ENCODE measurements around the gene ANKH.

Gene ANKH

DNA sequence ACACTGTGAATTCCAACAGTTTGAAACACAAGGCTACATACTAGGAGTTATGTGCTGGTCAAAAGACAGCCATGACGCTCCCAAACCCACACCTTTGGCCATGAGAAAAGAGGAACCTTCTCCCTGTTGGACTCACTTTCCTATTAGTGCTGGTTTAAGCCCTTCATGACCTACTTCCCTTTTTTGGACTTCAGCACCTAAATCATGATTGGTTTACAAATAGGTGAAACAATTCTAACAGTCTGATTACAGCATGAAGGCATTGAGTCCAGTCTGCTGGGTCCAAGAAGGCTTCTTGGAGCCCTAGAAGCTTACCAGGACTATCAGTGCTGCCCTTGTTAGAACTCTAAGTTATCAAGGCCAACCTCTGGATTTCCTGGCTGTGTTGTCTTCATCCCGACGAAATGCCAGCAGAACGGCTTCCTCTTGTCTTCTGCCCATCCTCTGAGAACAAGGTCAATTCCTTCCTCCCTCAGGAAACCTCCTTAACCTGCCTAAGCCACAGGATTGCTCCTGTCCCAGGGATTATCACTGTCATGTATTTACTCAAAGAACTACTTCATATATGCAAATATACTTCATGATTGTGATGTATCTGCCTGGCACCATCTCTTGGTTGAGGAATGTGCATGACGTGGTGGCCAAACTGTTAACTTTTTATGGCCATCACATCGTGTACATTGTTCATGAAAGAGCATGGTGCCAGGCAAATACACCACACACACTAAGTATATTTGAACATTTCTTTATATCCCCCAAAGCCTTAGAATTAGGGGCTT, 83.6 kb downstream of the ANKH start:
- no peak for DNase-seq

- no peak for DNase-seq
Measured at GRCh38 chr5:14783691-14784090, 87.9 kb downstream of the ANKH start.

DNA sequence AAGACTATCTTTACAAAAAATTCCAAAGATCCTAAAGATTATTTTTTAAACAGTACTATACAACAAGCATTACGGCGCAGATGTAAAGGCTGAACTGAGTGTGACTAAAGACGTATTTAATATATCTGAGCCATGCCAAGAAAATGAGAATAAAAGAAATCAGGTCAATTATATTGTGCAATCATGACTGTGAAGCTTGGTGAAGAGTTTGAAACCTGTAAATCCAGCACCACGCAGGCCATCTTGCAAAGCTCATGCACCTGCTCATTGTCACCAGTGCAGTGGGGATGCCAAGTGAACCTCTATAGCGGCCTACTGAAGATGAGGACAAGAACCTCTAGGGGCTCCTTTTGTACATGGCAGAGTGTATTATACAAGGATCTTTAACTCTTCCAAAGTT, 89.0 kb downstream of the ANKH start:
- no peak for DNase-seq

- DNase-seq = no peak
Measured at GRCh38 chr5:14781106-14781505, 90.5 kb downstream of the ANKH start.

DNA sequence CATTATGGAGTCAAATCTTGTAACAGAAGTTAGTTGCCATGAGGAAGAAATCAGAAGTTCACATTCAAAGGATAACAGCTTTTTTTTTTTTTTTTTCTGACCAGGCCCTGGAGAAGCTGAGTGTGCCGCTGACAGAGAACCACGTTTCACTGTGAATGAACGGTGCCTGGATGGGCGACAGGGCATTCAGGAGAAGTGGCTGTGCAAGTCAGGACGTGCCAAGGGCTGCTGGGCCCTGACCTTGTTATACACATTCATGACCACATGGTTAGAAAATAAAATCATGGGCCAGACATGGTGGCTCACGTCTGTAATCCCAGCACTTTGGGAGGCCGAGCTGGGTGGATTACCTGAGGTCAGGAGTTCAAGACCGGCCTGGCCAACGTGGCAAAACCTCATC, 91.6 kb downstream of the ANKH start:
- no peak for DNase-seq

GRCh38 chr5:14778792-14779070, 92.8 kb downstream of the ANKH start:
- DNase-seq = no peak

DNA sequence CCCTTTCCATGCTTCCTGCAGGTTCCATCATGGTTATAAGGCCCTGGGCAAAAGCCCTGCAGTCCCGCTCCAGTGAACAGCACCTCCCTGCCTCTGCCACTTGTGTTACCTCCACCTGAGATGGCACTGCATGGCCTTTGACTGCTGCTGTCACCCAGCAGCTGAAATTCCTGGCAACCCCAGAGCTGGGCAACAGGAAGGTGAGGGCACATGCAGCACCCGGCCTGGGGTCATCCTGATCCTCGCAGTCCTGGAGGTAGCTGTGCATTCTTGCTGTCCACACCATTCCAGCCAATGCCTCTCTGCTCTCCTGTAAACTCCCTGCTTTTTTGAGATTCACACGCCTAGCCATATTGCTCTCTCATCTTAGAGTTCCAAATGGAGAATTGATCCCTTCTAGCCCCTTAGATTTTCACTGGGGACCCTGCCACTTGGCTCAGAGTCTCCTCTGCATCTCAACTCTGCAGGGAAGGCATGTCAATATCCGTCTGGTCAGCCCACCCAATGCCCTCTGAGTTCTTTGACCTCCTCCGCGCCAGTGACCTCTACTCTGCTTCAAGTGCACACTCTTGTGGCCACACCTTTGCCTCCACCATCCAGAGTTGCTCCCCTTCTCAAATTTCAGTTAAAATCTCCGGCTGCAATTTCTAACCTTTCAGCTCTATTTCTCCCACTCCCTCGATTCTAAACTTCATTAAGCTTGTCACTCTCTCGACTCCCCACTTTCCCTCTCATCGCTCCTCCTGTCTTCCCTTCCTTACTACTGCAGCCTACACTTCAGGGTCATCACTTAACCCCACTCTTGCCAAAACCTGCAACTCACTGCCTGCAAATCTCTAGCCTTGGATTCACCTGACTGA, 93.4 kb downstream of the ANKH start:
- no peak for DNase-seq

DNA sequence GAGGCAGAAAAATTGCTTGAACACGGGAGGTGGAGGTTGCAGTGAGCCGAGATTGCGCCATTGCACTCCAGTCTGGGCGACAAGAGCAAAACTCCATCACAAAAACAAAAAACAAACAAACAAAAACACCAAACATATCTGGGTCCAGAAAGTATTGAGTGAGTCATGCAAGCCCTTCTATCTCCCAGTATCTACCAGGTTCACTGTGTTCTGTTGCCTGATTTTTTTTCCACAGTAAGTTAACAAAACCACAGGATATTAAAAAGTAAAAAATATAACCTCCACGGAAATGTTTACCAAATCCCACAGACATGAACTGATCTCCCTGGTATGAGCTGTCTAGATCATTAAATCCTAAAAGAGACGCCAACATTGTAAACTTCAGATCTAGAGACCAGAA, 94.4 kb downstream of the ANKH start:
- no peak for DNase-seq

DNA sequence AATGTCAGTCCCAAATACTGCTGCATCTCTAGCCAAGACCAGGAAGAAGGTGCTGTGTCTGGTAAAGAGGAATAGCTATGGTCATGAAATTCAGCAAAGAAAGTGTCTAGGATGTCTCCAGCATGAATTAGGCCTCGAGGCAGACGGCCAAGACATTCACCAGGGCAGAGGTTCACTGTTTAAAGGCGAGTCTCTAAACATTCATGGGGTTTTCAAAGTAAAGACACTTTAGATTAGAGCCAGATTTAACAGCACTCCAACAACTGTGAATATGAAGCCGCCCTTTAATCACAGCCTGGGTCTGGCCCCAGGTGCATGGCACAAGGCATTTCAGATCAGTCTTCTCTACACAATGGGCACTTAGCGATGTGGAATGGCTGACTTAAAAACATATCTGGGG, 95.0 kb downstream of the ANKH start:
- DNase-seq = no peak

DNA sequence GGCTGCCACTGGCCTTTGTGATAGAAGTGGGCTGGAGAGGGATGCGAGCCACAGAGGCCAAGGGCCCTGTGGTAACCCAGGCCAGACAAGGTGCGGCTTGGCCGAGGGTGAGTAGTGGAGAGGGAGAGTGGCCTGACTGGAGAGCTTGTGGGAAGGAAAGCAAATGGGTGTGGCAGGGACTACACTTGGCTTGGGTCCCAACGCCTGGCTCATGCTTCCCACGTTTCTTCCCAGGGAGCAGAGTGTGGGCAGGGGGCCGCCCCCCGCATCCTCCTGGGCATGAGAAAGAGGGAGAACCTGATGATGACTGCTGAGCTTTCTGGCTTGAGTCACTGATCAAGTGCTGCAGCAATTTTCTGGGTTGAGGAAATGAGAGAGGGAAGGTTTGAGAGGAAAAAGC, 95.7 kb downstream of the ANKH start:
- no peak for DNase-seq

DNA sequence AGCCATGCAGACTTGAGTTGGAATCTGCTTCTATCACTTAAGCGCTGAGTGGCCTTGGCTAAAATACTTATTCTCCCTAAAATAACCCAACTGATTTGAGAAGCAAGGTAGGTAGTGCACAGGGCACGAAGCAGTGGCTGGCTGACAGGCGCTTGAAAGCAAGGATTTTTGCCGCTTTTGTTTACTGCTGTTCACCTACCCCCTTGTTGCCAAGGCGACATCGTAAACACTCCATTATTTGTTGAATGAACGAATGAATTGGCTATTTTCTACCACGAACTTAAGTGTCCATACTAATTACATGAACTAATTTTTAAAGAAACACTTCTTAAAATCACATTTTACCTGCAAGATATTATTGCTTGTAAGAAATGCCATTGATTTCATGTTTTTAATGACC, 98.0 kb downstream of the ANKH start:
- DNase-seq = no peak

- no peak for DNase-seq
Measured at GRCh38 chr5:14771972-14772371, 99.6 kb downstream of the ANKH start.

DNA sequence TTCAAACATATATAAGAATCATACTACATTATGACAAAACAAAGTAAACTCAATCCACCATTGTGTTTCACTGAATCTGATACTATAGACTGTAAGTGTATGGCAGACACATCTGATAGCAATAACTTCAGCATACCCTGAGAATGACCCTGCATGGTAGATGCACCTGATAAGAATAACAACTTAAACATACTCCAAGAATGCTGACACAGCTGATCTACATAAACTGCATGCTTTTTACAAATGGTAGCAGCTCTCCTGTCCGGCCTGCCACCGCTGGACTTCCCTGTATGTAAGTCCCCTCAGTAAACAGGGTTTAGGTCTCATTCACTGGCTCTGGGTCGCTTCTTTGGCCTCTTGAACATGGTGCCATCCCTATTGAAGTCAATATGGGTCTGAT, 100.4 kb downstream of the ANKH start:
- no peak for DNase-seq

DNA sequence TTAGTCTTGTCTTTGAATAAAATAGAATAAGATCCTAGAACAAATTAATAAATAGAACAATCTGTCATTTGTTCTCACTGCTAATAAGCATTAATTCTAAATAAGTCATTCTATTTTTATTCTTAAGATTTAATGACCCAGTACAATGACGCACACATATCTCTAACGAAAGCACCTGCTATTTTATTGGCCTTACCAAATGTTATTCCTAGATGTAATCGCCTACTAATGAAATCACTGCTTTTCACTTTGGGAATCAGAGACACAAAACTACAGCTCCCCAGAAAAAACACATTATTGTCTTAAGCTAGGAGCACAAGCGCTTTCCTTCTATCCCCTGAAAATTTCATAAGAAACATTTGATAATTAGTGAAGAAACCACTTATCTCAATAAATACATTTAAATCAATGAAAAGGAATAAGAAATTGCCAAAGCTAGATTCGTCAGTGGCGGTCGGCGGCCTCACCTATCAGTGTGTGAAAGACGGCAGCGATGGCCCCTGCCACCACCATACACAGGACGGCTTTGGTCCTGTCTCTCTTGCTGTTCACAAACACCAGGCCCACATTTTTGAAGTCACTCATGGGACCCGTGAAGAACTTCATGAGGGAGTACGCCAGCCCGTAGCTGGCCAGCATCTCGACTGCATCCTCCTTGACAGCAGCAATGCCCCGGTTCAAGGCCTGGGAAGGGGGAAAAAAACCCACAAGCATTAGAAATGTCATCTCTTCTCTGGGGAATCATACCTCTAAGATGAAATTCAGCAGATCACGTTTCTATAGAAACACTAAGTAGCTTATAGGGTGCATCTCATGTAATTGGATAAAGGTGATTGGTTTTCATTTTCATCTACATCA, 102.8 kb downstream of the ANKH start:
- DNase-seq = no peak

DNA sequence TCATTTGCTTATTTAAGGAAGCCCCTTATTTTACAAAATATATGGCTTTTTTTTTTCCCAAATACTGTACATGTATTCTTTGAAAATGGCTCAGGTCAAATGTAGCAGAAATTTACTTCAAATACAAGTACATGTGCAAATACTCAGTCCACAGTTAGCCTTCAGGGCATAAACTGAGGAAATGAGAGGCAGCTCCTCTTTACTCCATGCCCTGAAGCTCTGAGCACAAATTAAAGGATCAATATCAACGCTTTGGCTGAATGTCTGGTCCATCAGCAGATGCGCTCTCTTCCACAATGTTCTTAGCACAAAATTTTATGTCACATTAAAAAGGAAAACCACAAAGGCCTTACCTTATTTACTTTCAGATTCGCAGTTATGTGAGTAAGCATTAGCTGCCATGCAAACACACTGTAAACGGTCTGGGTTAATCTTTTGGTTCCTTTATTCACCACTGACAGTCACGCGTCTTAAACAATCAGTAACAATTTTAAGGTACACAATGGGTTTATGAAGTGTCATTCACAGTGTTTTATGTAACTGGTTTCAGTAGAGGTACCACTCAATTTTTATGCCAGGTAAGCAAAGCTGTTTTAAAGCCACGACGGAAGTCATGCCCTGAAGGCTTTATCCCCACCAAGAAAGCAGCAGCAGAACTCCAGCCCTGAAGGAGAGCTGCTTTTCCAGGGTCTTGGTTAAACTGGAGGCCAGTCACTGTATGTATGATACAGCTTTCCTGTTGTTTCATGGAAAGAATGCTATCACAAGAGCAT, 103.7 kb downstream of the ANKH start:
- DNase-seq = peak; percentile 91

GRCh38 chr5:14767053-14767452, 104.5 kb downstream of the ANKH start:
- no peak for DNase-seq

GRCh38 chr5:14766584-14766983, 105.0 kb downstream of the ANKH start:
- no peak for DNase-seq

GRCh38 chr5:14765587-14765986, 106.0 kb downstream of the ANKH start:
- no peak for DNase-seq

DNA sequence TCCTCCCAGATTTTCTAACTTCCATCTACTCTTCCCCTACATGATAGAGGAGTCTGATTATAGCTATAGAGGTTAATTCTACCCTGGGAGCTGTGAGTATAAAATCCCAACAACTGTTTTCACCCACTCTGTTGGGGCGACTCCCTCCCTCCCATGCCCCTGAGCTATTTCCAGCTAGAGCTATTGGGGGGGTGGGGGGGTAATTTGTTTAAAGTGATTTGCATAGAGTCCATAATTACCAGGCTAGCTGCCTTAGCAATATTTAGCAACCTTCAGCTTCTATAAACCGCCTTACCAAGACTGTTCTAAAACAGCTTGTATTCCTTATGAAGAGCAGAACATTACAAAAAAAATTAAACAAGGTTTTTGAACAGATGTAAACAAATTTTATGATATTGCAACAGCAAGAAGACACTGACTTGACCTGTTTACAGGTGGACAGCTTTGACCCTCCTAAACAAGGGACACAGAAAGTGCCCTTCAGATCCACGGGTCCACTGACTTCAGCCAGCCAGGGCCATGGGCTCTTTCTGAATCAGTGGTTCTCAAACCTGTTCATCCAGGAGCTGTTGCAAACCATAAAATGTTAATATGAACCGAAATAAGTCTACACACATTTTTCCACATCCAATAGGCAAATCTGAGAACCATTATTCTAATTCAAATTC, 108.9 kb downstream of the ANKH start:
- DNase-seq = no peak

DNA sequence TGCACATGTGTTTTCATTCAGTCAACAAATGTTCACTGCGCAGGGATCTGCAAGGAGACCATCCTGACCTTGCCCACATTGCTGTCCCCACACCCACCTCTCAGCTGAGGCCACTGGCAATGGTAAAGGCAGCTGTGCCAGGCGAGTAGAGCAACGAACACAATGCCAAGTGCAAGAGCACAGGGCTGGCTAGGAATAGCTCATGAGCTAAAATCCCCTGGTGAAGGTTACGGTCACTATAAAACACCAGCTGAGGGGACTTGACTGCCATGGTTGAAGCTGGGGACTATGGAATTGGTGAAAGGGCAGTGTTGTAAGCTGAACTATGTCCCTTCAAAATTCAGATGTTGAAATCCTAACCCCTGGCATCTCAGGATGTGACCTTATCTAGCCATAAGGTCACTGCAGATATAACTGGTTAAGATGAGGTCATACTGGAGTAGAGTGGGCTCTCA, 111.0 kb downstream of the ANKH start:
- no peak for DNase-seq

DNA sequence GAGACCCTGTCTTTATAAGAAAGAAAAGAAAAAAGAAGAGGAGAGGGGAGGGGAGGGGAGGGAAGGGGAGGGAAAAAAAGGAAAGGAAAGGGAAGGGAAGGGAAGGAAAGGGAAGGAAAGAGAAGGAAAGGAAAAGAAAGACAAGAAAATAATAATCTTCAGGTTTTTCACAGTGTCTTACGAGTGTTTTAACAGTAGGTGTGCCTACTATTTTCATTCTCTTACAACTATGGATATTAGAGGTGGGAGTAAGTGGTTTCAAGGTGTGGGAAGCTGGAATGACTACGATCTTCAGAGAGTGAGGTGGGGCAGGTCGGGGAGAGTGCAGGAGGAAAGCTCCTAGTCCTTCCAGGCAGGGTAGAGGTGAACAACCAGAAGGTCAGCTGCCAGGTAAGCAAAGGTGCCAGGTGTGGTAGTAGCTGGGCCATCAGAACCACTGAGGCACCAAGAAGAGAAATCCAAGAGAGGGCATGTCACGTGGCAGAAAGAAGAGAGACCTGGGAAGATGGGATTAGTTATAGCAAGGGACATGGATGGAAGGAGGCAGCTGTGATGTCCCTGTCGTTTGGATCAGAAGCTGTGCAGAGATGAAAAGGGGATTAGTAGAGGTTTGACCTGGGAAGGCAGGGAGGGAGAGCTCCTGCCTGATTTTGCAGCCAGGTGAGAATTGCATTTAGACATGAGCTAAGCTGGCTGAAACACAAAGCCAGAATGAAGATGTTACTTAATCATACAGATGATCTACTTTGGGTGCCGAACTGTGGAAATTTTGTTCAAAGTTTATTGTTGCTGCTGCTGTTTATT, 111.6 kb downstream of the ANKH start:
- DNase-seq = no peak

Measured in NCI-H1417 treated with DMSO at 0.1 percent for 48 hours (cell line).